Body of pancreas (tissue), 4 donors: ENCODE data around the gene STAT4.

Experiments used
- CTCF ChIP-seq, 7 experiments: fragments of 450-650 bp in 4 of 7; fragments of 200-600 bp in 3 of 7; sonication (generic) in 3 of 7; IDR thresholded peaks; one replicate each; pipeline ENCODE4 v1.5.1; 2016 to 2019; ENCODE audit warnings: antibody characterized with exemption in 7 of 7
- POLR2A ChIP-seq, 3 donors: fragments of 450-650 bp; IDR thresholded peaks; one replicate each; pipeline ENCODE4 v1.6.1; 2016; ENCODE audit warnings: antibody characterized with exemption in 3 of 3, mild to moderate bottlenecking in 2 of 3

DNA sequence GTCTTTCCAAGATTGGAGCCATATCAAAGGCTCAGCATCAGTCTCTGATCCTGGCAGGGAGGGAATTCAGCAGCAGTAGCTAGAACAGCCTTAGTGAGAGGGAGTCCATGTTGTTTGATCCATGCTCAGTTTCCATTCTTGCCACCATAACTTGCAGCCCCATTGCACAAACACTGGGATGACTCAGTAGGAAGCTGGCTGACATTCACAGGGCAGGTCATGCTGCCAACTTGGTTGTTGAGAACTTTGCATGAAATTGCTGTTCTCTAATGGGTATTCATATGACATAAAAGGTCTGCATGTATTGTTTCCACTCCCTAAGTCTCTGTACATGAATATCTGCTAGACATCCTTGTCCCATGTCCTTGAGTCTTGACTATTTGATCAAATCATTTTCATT, 29.9 kb upstream of the STAT4 start:
- TF ChIP-seq CTCF (IDR thresholded peaks at IDR 0.05): no peak
- TF ChIP-seq POLR2A (IDR thresholded peaks at IDR 0.05): no peak
